ENCODE results near the gene SEPTIN8.

DNA sequence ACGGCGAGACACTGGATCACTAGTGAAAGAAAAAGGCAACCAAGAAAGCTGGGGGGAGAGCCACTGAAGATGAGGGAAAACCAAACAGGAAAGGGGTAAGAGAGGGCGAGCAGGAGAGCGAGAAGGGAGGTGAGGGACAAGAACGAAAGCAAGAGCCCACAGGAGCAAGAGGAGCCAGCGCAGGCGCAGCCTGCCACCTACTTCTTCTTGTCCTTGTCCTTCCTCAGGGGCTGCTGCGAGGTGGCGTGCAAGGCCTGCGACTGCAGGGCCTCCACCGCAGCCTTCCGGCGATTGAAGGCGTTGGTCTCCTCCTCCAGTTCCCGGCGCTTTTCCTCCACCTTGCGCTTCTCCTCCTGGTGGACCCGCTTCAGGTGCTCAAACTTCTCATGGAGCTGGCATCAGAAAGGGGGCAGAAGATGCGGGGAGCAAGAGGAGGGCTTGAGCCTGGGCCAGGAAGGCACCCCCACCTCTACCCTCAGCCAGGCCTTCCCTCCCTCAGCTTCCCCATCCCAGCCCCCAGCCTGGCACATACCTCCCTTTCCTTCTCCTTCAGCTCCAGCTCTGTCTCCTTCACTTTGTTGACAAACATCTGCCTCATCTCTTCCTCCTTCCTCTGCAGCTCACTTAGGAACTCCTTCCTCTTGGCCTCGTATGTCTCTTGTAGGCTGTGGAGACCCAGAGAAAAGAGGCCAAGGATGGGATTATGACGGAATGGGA lies 16.3 kb downstream of the SEPTIN8 start:
- TF ChIP-seq POLR2A (IDR thresholded peaks at IDR 0.05; ENCODE audit: low read length) (no peak), CTCF (IDR thresholded peaks at IDR 0.05) (no peak), ZSCAN20 (CRISPR knock-in tag; IDR thresholded peaks at IDR 0.05) (no peak), ELK1 (IDR thresholded peaks at IDR 0.05; ENCODE audit: low read depth, low read length) (no peak), CBX8 (IDR thresholded peaks at IDR 0.05) (no peak), SREBF2 (IDR thresholded peaks at IDR 0.05) (no peak), RAD21 (conservative IDR thresholded peaks at IDR 0.05 in 1 of 2, IDR thresholded peaks at IDR 0.05 in 1 of 2) (no peak), RFX5 (IDR thresholded peaks at IDR 0.05) (no peak), REST (IDR thresholded peaks at IDR 0.05) (no peak), MAFK (IDR thresholded peaks at IDR 0.05; ENCODE audit: partially characterized antibody) (no peak), CBX2 (IDR thresholded peaks at IDR 0.05; ENCODE audit: borderline replicate concordance, low read depth) (no peak)
- TF ChIP-seq, protein P1, sequence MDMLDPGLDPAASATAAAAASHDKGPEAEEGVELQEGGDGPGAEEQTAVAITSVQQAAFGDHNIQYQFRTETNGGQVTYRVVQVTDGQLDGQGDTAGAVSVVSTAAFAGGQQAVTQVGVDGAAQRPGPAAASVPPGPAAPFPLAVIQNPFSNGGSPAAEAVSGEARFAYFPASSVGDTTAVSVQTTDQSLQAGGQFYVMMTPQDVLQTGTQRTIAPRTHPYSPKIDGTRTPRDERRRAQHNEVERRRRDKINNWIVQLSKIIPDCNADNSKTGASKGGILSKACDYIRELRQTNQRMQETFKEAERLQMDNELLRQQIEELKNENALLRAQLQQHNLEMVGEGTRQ (IDR thresholded peaks at IDR 0.05), result no peak
